ENCODE data around the gene CDRT15L2. TPM values are rescaled to one million over a fixed set of nuclear protein-coding genes. Genes with fewer than 3 reads are reported as not detected.
"Not testable (repeated sequence)": the region's sequence is repeated elsewhere in the genome, so short reads cannot be mapped to it uniquely, and the experiment has no call there.

Gene CDRT15L2
- polyA plus RNA-seq, 3 donors, result not detected

- no peaks in the 10 kb centered on the region for H4K20me1 ChIP-seq (ENCODE audit: insufficient read depth, low read length)
- no peaks in the 10 kb centered on the region for H3K4me1 ChIP-seq (ENCODE audit: control insufficient read depth in 1 of 2, insufficient read depth in 2 of 2, low read length in 2 of 2)
- no peak overlapping the region for H2AFZ ChIP-seq (ENCODE audit: insufficient read depth, low read depth, low read length, poor library complexity, severe bottlenecking)
- no peak overlapping the region for H3K4me2 ChIP-seq (replicated peaks; ENCODE audit: extremely low read depth, low read length, poor library complexity, severe bottlenecking)
- H3K36me3 ChIP-seq (replicated peaks in 1 of 2; ENCODE audit: control insufficient read depth in 1 of 2, insufficient read depth in 2 of 2, low read length in 2 of 2), result no peaks in the 10 kb centered on the region
- Mint-ChIP-seq H3K36me3 (no peaks in the 10 kb centered on the region), H3K4me1 (peaks cover 1% of the 10 kb centered on the region), H3K4me3 (no peak overlapping the region), H3K27ac (no peak overlapping the region), H3K27me3 (ENCODE audit: low read depth in 3 of 3) (peaks cover 1 to 3% (median 1%) of the 10 kb centered on the region in 3 donors), H3K9me3 (no peaks in the 10 kb centered on the region)
- TF ChIP-seq CTCF (IDR thresholded peaks at IDR 0.05), result no peak
- H3K9me3 ChIP-seq (replicated peaks in 1 of 2; ENCODE audit: control insufficient read depth in 1 of 2, insufficient read depth in 1 of 2, low read length in 2 of 2), result no peaks in the 10 kb centered on the region
- intact Hi-C loops (cut with micrococcal nuclease), result no loop called here
- no peaks in the 10 kb centered on the region for H3K27me3 ChIP-seq (ENCODE audit: control insufficient read depth in 2 of 2, insufficient read depth in 2 of 2, low read length in 2 of 2)
- no peaks in the 10 kb centered on the region for H3K79me2 ChIP-seq (ENCODE audit: insufficient read depth, low read length)
- H3K27ac ChIP-seq (ENCODE audit: low read depth in 1 of 2, low read length in 2 of 2), result no peak overlapping the region
- WGBS (ENCODE audit: insufficient coverage), result 98% methylated on average over 8 of the region's 13 CpGs
- no peak overlapping the region for H3K9ac ChIP-seq (ENCODE audit: insufficient read depth, low read length, poor library complexity, severe bottlenecking)
- DNase-seq, result no peak
- no peak overlapping the region for H3K4me3 ChIP-seq (replicated peaks in 1 of 3; ENCODE audit: low read depth in 2 of 3, low read length in 3 of 3)
Measured at GRCh38 chr17:20613905-20614304, 34.4 kb downstream of the CDRT15L2 start.

DNA sequence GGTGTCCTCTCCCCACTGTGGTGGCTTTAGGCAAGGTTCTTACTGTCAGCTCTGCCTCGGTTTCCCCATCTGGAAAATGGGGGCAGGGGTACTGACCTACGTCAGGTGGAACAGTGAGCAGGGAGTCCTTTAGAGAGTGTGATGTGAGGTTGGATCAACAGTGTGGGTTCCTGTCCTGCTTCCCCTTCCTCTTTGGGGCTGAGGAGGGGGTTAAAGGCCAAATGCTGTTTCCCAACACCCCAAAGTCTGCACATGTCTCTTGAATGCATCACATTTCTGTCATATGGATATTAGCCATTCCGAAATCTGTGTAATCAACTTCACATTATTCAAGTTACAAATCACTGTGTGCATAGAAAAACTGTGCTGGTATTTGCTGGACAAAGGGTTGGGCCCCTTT, 35.9 kb downstream of the CDRT15L2 start:
- H3K4me3 Mint-ChIP-seq; H3K4me3 ChIP-seq (replicated peaks in 1 of 3; ENCODE audit: low read depth in 2 of 3, low read length in 3 of 3); H4K20me1 ChIP-seq (ENCODE audit: insufficient read depth, low read length); H3K36me3 Mint-ChIP-seq; H3K27ac Mint-ChIP-seq; H3K27me3 ChIP-seq (ENCODE audit: control insufficient read depth in 2 of 2, insufficient read depth in 2 of 2, low read length in 2 of 2); H3K36me3 ChIP-seq (replicated peaks in 1 of 2; ENCODE audit: control insufficient read depth in 1 of 2, insufficient read depth in 2 of 2, low read length in 2 of 2); H3K9me3 Mint-ChIP-seq; H3K27me3 Mint-ChIP-seq (ENCODE audit: low read depth in 3 of 3); H3K4me2 ChIP-seq (replicated peaks; ENCODE audit: extremely low read depth, low read length, poor library complexity, severe bottlenecking); H3K79me2 ChIP-seq (ENCODE audit: insufficient read depth, low read length); H3K27ac ChIP-seq (ENCODE audit: low read depth in 1 of 2, low read length in 2 of 2); DNase-seq; H3K4me1 Mint-ChIP-seq; H3K9me3 ChIP-seq (replicated peaks in 1 of 2; ENCODE audit: control insufficient read depth in 1 of 2, insufficient read depth in 1 of 2, low read length in 2 of 2); H2AFZ ChIP-seq (ENCODE audit: insufficient read depth, low read depth, low read length, poor library complexity, severe bottlenecking); H3K9ac ChIP-seq (ENCODE audit: insufficient read depth, low read length, poor library complexity, severe bottlenecking); H3K4me1 ChIP-seq (ENCODE audit: control insufficient read depth in 1 of 2, insufficient read depth in 2 of 2, low read length in 2 of 2); intact Hi-C loops (cut with micrococcal nuclease): not testable (repeated sequence)
- WGBS (ENCODE audit: insufficient coverage), result 62% methylated on average over 2 of the region's 3 CpGs

Small RNAs within 50 kb of the gene (small RNA-seq; reads per million reads assigned to genes)
- gene AC015818.1 (ENCODE audit: insufficient read length, low read depth) (not detected), gene AC087499.1 (ENCODE audit: insufficient read length, low read depth) (not detected), gene AC087499.3 (ENCODE audit: insufficient read length, low read depth) (not detected)

Other genes with a start within 250 kb of the CDRT15L2 start
- not detected for gene LGALS9B, start 112.2 kb upstream of the CDRT15L2 start, polyA plus RNA-seq